DND-41 (cell line): Measurements from ENCODE around the gene GALNT4.

Experiments used
- ATAC-seq: fragments of 200-7000 bp; cut with Tn5 transposase; 3 replicates; pipeline ENCODE4 v1.9.1; 2021; ENCODE audit warnings: low read depth; ENCODE audit not compliant: insufficient read depth
- DNase-seq: peaks from one replicate; pipeline ENCODE4 v3.0.0-alpha.2; 2020
- H2AFZ ChIP-seq: 2 replicates; pipeline ENCODE4 v1.6.0; 2012; ENCODE audit warnings: low read depth, low read length
- H3K27ac ChIP-seq: 2 replicates; pipeline ENCODE4 v1.5.1; 2012; ENCODE audit warnings: low read length, inconsistent platforms
- H3K27me3 ChIP-seq: fragments of 200-600 bp; sonication (generic); 2 replicates; pipeline ENCODE4 v1.6.0; 2012; ENCODE audit warnings: low read length, mild to moderate bottlenecking, inconsistent platforms; ENCODE audit not compliant: insufficient read depth, poor library complexity
- H3K36me3 ChIP-seq: 2 replicates; pipeline ENCODE4 v1.5.1; 2012; ENCODE audit warnings: low read length, inconsistent platforms; ENCODE audit not compliant: insufficient read depth
- H3K4me1 ChIP-seq: 2 replicates; pipeline ENCODE4 v1.5.1; 2012; ENCODE audit warnings: mild to moderate bottlenecking, low read length; ENCODE audit not compliant: insufficient read depth
- H3K4me2 ChIP-seq: 2 replicates; pipeline ENCODE4 v1.6.0; 2012; ENCODE audit warnings: mild to moderate bottlenecking, moderate library complexity, low read length, inconsistent platforms; ENCODE audit not compliant: insufficient read depth
- H3K4me3 ChIP-seq, 2 experiments: fragments of 200-600 bp in 1 of 2; shearing (Covaris generic) in 1 of 2; 2 replicates each; pipeline ENCODE4 v1.5.1; 2012 to 2016; ENCODE audit warnings: inconsistent platforms in 2 of 2, low read length in 2 of 2, mild to moderate bottlenecking in 2 of 2, low read depth in 1 of 2, moderate library complexity in 1 of 2
- H3K79me2 ChIP-seq: 2 replicates; pipeline ENCODE4 v1.6.0; 2012; ENCODE audit warnings: low read length, inconsistent platforms; ENCODE audit not compliant: insufficient read depth
- H3K9ac ChIP-seq: 2 replicates; pipeline ENCODE4 v1.6.0; 2012; ENCODE audit warnings: low read depth, mild to moderate bottlenecking, inconsistent platforms, low read length, moderate library complexity
- H3K9me3 ChIP-seq: 2 replicates; pipeline ENCODE4 v1.5.1; 2012; ENCODE audit warnings: low read length, moderate library complexity, mild to moderate bottlenecking, inconsistent platforms; ENCODE audit not compliant: insufficient read depth, severe bottlenecking
- H4K20me1 ChIP-seq: 2 replicates; pipeline ENCODE4 v1.6.0; 2012; ENCODE audit warnings: low read length; ENCODE audit not compliant: insufficient read depth
- EZH2 ChIP-seq: IDR thresholded peaks from 3 replicates; pipeline ENCODE4 v1.6.1; 2012; ENCODE audit warnings: borderline replicate concordance, low read depth, mild to moderate bottlenecking, moderate library complexity, low read length, inconsistent platforms; ENCODE audit not compliant: severe bottlenecking
- TF ChIP-seq, protein P1 (sequence below): IDR thresholded peaks from 2 replicates; pipeline ENCODE4 v1.5.1; 2012; ENCODE audit warnings: borderline replicate concordance, low read length, moderate library complexity, mild to moderate bottlenecking; ENCODE audit not compliant: poor library complexity, severe bottlenecking; ENCODE audit errors: extremely low read depth

GALNT4 gene

DNA sequence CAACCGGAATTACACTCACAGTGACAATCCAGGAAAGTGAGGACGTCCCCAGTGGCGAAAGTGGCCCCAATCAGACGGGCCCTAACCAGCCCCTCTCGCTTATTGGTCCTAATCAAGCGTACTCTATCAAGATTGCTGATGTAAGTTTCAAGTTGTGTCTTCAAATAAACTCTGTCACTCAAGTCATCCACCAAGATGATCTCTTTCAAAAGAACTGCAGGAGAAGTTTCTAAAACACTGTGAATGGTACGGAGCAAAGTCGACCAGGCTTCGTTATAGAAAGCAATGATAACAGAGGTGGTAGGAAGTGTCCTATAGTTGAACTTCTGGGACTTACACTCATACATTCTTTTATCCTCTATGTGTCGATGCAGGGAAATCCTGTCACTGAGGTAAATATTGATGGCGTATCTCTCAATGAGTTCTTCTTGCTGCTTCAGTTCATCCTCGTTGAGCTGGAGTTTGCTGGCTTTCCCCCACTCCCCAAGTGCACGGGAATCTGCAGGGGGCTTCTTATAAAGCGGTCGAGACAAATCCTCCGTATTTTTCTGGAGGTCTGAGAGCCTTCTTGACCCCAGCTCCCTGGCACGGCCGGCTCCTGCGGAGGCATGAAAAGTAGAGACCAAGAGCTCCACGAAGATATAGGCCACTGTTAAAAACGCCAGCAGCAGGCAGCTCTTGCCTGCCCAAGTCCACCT, 604 bp downstream of the GALNT4 start:
- H3K4me2 ChIP-seq = peak overlapping the region; percentile 95
- H3K27ac ChIP-seq = peak overlapping the region; percentile 81
- no peak for ATAC-seq

DNA sequence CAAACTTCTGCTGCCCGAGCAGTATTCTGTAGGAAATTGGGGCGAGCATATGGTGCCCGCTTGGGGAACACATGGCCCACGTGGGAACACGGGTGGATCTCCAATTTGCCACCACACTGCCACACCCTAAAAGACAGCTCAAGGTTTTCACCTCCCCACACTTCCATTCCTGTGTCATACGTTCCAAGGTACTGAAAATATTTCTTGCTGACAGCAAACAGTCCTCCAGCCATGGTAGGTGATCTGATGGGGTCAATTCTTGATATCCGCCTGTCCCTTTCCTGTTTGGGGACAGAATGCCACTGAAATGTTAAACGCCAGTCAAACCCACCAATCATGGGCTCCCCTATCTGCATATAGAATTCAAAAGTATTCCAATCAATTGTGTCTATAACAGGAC, 1.2 kb downstream of the GALNT4 start:
- H3K9ac ChIP-seq = peak overlapping the region; percentile 83; the same call in 1 of the 2 replicates

More for the DNA sequence above, 604 bp downstream of the GALNT4 start:
- Histone ChIP-seq H2AFZ (peak overlapping the region; percentile 88), H3K9me3 (no peaks in the 10 kb centered on the region), H3K79me2 (peaks cover 83% of the 10 kb centered on the region), H3K36me3 (peaks cover 38% of the 10 kb centered on the region), H3K4me1 (peaks cover 59% of the 10 kb centered on the region), H4K20me1 (peaks cover 11% of the 10 kb centered on the region; the same call in 1 of the 2 replicates), H3K27me3 (no peaks in the 10 kb centered on the region), H3K9ac (peak overlapping the region; percentile 83), H3K4me3 (peak overlapping the region; percentile 44 to 81; a peak in 3 of 4 replicates)
- DNase-seq = no peak
- no peak for TF ChIP-seq EZH2
- TF ChIP-seq, protein P1, sequence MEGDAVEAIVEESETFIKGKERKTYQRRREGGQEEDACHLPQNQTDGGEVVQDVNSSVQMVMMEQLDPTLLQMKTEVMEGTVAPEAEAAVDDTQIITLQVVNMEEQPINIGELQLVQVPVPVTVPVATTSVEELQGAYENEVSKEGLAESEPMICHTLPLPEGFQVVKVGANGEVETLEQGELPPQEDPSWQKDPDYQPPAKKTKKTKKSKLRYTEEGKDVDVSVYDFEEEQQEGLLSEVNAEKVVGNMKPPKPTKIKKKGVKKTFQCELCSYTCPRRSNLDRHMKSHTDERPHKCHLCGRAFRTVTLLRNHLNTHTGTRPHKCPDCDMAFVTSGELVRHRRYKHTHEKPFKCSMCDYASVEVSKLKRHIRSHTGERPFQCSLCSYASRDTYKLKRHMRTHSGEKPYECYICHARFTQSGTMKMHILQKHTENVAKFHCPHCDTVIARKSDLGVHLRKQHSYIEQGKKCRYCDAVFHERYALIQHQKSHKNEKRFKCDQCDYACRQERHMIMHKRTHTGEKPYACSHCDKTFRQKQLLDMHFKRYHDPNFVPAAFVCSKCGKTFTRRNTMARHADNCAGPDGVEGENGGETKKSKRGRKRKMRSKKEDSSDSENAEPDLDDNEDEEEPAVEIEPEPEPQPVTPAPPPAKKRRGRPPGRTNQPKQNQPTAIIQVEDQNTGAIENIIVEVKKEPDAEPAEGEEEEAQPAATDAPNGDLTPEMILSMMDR = no peak

DNA sequence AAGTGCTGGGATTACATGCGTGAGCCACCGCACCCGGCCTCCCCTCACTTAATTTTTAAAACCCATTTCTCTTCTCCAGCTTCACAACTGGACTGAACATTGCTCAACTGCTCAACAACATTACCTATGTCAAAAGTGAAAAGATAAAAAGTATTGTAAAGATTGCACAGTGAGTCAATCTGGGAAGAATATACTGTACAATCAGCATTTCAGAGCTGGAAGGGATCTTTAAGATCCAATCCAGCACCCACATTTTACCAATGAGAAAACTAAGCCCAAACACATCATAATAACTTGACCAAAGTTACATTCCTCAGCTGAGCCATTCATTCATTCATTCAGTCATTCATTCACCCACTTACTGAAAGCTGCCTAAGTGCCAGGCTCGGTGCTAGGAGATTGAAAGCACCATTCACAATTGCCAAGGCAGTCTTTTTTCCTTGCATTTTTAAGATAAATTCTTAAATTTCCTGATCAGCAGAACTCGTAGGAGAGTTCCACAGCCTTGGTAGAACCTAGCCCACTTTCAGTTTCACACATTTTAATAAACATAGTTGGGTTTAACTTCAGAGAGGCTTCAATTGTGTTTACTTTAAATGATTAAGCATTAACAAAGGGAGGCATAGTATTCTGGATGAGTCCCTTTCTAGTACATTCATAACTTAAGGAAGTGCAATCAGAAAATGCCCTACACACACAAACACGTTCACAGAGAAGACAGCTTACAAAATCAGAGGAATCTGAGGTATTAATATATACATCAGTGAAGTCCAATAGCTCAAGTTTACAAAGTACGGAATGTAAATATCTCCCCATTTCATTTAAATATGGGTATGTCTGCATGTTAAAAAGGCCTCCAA, 3.0 kb downstream of the GALNT4 start:
- H3K79me2 ChIP-seq = peaks cover 96% of the 10 kb centered on the region

More for the DNA sequence above, 1.2 kb downstream of the GALNT4 start:
- Histone ChIP-seq H4K20me1 (peaks cover 11% of the 10 kb centered on the region; the same call in 1 of the 2 replicates), H3K27me3 (no peaks in the 10 kb centered on the region), H3K4me1 (peaks cover 56% of the 10 kb centered on the region), H3K4me3 (peak overlapping the region in 1 of 2 experiments; percentile 81; a peak in 2 of 4 replicates), H3K9me3 (no peaks in the 10 kb centered on the region), H3K27ac (peak overlapping the region; percentile 81; the same call in 1 of the 2 replicates), H3K79me2 (peaks cover 89% of the 10 kb centered on the region), H3K4me2 (peak overlapping the region; percentile 95), H2AFZ (no peak overlapping the region), H3K36me3 (peaks cover 43% of the 10 kb centered on the region)
- no peak for ATAC-seq
- no peak for TF ChIP-seq EZH2
- TF ChIP-seq, protein P1 = no peak
- DNase-seq = no peak

More for the DNA sequence above, 3.0 kb downstream of the GALNT4 start:
- ATAC-seq = no peak
- no peak for DNase-seq
- peaks cover 39% of the 10 kb centered on the region for H3K4me1 ChIP-seq
- no peaks in the 10 kb centered on the region for H3K27me3 ChIP-seq
- peaks cover 43% of the 10 kb centered on the region for H3K36me3 ChIP-seq
- no peak for TF ChIP-seq EZH2
- TF ChIP-seq, protein P1 = no peak
- H3K4me2 ChIP-seq = peak overlapping the region; percentile 95
- peaks cover 11% of the 10 kb centered on the region; the same call in 1 of the 2 replicates for H4K20me1 ChIP-seq
- no peak overlapping the region for H3K27ac ChIP-seq
- H3K9me3 ChIP-seq = no peaks in the 10 kb centered on the region
- H3K9ac ChIP-seq = peak overlapping the region; percentile 21; the same call in 1 of the 2 replicates
- peak overlapping the region in 1 of 2 experiments; percentile 34; a peak in 2 of 4 replicates for H3K4me3 ChIP-seq
- H2AFZ ChIP-seq = no peak overlapping the region
